GM12874 (cell line): ENCODE data around the gene PNKP.

ENCODE experiments used
- TF ChIP-seq, protein P1 (sequence below): IDR thresholded peaks from 2 replicates; pipeline ENCODE4 v1.5.1; 2011; ENCODE audit warnings: low read depth, mild to moderate bottlenecking, control low read depth, low read length, moderate library complexity; ENCODE audit not compliant: insufficient read depth

Gene PNKP

DNA sequence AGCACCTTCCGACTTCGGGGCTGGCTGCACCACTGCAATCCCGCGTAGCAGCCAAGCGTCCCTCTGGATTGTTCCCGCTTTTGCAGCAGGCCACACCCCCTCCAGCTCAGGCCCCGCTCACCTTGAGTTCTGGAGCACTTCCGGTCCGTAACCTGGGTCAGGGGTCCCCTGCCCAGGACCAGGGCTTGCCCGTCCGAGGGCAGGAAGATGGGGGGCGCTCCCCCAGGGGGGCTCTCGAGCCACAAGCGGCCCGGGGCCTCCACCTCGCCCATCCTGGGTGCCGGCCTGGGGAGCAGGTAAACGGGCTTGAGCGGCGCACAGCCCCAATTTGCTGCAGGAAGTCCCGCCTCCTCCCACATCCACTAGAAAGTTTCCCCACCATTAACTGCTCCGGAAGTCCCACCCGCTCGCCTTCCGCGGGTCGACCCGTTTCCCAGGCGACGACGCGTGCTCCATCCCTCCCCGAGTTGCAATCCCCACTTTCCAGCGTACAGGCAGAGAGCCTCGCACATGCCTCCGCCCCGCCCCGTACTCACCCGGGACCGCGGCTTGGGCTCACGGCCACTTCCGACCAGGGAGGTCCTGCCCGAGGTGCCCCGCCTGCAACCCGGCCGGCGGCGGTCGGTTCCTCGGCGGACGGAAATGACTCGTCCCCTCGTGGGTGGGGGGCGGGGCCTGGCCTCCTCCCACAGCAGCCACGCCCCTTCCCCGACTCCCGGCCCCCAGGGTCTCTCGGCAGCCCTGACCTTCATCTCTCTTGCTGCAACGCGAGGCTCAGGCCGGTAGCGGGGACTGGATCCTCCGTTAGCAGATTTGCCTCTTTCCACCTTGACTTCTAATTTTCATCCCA lies at the start of gene PNKP:
PNKP (minus strand) TSS at position 644 of the 850 bp plus-strand sequence; CDS start at position 272, 372 bp downstream.
- TF ChIP-seq, protein P1, sequence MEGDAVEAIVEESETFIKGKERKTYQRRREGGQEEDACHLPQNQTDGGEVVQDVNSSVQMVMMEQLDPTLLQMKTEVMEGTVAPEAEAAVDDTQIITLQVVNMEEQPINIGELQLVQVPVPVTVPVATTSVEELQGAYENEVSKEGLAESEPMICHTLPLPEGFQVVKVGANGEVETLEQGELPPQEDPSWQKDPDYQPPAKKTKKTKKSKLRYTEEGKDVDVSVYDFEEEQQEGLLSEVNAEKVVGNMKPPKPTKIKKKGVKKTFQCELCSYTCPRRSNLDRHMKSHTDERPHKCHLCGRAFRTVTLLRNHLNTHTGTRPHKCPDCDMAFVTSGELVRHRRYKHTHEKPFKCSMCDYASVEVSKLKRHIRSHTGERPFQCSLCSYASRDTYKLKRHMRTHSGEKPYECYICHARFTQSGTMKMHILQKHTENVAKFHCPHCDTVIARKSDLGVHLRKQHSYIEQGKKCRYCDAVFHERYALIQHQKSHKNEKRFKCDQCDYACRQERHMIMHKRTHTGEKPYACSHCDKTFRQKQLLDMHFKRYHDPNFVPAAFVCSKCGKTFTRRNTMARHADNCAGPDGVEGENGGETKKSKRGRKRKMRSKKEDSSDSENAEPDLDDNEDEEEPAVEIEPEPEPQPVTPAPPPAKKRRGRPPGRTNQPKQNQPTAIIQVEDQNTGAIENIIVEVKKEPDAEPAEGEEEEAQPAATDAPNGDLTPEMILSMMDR = no peak

DNA sequence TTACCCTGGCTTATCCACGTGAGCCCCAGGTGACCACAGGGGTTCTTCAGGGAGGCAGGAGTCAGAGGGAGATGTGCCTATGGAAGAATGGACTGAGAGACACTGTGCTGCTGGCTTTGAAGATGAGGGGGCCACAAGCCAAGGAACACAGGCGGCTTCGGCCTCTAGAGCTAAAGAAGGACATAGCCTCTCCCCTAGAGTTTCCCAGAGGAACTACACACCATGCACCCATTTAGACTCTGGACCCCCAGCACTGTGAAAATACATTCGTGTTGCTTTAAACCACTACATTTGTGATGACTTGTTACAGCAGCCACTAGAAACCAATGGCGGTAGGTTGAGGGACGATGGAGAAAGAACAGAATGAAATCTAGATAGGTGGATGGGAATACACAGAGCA lies 47.9 kb upstream of the PNKP start:
- TF ChIP-seq, protein P1 = peak; percentile 36; the same call in 1 of the 2 replicates

DNA sequence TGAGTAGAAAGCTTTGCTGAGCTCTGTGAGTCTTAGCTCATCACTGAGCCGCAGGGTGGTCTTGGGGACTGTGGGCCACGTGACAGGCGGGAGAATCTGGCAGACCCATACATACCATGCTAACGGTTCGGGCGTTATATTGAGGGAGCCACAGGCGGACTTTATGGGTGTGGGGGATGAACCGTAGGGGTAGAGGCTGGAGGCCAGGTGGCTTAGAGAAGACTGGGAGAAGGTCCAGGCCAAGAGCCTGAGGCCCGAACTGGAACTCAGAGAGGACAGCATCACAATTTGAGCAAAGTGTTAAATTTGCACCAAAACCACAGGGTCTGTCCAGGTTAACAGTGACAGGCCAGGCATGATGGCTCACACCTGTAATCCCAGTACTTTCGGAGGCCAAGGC lies 46.3 kb upstream of the PNKP start:
- TF ChIP-seq, protein P1 = no peak

DNA sequence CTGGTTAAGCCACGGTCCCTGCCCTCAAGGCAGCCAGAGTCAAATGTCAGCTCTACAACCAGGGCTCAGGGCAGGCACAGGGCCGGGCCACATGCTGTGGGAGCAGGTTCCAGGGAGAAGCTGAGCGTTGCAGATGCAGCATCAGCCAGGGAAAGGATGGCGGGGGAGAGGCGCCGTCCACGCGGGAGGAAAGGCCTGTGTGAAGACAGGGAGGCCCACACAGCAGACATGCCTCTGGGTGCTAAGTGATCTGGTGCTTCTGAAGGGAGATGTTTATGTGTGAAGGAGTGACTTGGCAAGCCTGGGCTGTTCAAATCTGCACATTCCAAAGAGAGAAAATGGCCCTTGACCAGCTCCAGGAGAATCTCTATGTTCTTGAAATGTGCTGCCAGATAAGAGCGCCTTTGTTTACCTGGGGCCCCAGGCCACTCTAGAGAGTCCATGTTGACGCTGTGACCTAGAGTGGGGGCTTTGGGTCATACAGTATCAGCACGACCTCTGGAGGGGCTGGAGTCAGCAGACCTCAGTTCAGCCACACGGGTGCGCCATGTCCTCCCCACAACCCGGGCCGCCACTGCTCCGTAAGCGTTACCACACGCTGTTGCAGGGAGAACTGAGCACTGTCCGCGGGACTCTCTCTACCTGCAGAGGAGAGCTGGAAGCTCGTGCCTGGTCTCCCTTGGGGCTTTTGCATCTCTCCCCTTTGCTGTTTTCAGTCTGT lies 45.7 kb upstream of the PNKP start:
- TF ChIP-seq, protein P1 = 0 out of 2 replicates have a peak, but pooled peaks have one; percentile 2

DNA sequence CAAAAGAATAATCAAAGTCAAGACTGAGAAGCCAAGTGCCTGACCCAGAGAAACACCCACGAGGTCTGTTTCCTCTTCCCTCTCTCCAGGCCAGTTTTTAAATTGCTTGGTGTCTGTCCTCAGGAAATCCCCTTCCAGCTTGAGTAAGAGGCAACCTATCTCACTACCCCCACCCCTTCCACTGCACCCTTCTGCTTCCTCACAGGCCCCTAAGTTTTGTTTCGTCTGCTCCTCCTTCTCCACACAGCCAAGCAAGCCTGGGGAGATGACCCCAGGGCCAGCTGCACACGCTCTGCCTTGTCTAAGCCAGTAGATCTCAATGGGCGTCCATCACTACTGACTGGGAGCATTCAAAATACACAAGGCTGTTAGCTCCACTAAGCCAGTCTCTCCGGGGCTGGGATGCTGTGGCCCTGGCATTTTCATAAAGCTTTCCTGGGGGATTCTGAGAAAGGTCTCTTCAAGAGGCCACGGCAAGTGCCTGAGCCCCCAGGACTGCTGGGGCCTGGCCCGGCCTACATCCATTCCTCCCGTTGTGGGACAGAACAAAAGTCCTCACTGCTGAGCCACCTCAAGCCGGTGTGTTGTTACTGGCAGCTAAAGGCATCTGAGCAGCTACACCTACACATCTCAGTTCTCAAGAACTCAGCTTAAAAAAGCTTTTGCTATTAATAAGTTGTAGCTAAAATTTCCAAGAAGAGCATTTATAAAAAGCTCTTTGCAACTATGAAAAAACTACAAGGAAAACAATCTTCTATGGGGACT lies 44.2 kb upstream of the PNKP start:
- TF ChIP-seq, protein P1 = no peak

DNA sequence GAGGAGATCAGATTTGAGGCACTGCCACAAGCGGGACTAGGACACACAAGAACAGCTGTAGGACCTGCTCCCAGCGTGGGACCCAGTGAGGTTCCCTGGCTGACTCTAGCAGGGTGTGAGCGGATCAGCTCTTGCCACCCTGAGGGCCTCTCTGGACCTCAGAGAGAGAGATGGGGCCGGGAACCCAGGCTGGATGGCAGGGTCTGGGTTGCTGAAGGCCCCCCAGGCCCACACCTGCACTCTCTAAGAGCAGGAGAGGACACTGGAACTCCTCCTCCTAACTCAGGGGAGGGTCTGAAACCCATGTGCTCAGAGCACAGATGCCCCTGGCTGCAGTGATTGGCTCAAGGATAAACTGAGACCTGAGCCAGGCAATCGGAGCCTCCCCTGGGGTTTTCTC lies 42.8 kb upstream of the PNKP start:
- TF ChIP-seq, protein P1 = no peak
